NCI-H82 treated with DMSO at 0.1 percent for 48 hours (cell line): Measurements from ENCODE around the gene ADGRG6.
"Not testable (repeated sequence)": the region's sequence is repeated elsewhere in the genome, so short reads cannot be mapped to it uniquely, and the experiment has no call there.

Experiments
- DNase-seq: peaks from one replicate; lab custom pipeline; 2025; ENCODE audit not compliant: unreplicated experiment; lab: John Stamatoyannopoulos, UW

ADGRG6 gene

DNA sequence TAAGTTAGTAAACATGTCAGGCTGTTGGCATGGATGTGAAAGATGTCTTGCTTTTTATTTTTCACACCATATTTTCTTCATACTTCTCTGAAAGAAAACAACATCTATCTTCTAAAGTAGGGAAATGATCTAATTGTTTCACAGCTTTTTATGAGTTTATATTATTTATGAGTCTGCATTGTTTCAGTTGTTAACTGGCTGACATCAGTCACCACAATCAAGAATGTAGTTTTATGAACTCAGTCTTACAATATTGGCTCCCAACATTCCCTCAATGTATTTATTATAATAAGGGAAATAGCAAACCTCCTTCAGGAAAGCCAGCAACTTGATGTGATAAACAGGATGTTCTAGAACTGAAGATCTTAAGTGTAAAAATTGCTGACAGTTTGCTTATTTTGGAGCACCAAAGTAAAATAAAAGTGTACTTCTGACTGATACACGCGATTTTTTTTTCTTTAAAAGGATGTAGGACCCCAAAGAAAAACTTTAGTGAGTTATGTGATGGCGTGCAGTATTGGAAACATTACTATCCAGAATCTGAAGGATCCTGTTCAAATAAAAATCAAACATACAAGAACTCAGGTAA, 106.0 kb downstream of the ADGRG6 start:
- no peak for DNase-seq

DNA sequence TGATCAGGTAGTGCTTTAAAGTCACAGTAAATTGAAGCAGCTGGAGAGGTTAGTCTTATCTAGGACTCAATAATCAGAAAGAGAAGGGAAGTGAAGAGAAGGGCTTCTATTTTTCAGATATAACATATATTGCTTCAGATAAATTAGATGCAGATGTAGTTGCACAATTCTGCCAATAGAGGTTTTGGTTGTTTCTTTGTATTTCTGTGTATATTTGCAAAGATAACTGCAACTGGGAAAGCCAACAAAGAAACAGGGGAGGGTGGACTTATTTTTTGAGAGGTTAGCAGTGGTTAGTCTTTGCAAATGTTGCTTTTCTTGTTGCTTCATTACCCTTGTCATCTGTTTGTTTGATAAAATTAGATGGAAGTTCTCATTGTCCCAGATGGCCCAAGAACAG, 106.6 kb downstream of the ADGRG6 start:
- DNase-seq: no peak

DNA sequence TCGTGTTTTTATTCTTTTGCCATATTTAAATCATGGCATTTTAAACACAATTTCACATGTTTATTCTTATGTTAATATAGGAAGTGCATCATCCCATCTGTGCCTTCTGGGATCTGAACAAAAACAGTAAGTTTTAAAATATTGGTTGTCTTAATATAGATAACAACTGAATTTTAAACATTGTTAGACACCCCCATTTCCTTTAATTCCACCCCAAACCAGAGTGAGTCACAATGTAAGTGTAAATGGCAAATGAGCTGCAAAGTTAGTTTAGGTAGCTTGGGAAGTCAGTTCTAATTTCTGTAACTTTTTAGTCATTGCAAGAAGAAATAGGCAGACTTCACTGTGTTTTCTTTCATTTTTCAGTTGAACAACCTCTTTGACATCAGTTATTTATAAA, 108.0 kb downstream of the ADGRG6 start:
- no peak for DNase-seq

- no peak for DNase-seq
These were observed 109.3 kb downstream of the ADGRG6 start for GRCh38 chr6:142411145-142411544.

DNA sequence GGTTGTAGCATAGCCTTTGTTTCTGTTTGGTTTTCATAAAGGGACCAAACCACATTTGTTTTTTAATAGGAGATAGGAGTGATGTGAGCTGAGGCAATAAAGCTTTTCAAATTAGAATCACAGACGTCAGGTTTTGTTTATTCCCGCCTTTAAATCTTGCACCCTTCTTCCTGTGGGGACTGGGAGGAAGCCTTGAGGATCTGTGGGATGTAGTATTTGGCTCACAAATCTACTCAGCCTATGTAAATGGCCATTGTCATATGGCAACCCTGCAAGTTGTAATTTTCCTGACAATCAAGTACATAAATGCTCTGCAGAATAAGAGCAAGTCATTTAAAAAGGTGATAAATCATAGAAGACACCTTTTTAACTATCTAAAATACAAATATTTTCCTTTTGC, 110.4 kb downstream of the ADGRG6 start:
- DNase-seq: no peak

GRCh38 chr6:142412658-142413057, 110.9 kb downstream of the ADGRG6 start:
- no peak for DNase-seq

GRCh38 chr6:142413111-142413510, 111.3 kb downstream of the ADGRG6 start:
- DNase-seq: no peak

DNA sequence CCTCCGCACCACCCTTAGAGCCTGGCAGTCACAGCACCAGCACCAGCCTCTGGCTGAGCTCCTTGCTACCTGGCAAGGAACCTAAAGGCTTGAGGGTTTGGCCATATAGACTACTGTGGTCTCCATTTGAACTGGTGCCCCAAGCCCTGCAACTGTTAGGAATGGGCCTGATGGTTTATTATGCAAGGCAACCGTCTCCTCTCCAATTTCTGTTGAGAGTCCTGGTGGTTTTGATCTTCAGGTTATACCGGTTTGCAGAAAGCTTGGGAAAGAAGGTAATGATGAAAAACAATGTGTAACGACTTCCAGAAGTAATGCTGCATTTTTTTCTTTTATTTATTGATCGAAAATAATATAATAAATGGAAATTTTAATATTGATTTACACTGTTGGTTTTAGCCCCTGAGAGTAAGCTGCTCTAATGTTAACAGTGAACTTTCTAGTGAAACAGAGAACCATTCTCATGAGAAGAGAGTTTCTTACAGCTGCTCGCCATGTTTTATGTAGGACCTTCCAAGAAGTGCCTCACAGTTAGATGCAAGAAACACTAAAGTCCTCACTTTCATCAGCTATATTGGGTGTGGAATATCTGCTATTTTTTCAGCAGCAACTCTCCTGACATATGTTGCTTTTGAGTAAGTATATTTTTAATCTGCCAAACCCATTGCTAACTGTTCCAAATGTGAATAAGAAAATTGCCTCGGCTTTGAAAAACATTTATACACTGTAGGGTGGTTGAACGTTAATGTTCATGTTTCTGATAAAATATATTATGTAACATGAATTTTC, 112.8 kb downstream of the ADGRG6 start:
- DNase-seq: no peak

DNA sequence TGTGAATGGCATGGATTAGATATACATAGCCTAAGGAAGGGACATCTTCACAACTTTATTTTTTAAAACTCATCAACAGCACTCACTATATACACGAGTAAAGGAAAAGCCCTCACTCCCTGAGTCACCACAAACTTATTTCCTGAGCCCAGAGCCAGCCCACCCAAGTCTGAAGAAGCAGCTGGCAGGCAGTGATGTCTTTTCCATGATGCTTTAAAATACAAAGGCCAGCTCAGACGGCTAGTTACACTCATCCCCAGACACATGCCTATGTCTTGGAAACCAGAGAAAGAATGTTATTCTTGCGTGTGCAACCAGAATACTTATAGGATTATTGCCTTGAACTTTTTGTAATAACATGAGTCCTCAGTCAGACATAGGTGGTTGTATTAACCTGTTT, 114.4 kb downstream of the ADGRG6 start:
- no peak for DNase-seq

DNA sequence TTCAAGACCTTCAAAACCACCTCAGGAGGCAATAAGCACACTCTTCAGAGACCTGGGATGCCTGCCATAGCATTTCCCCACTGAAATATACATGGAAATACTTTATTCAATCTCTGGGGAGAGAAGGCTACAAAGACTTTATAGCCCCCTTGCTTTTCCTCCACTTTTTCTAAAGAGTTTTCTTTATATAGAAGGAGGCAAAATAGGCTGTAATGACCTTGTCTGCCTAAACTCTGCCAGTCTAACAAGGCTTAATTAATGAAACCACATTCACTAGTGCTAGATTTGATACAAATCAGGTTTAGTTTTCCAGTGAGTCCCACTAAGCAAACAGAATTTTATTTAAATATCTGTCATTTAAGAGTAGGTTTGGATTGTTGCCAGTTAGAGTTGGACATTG, 114.9 kb downstream of the ADGRG6 start:
- DNase-seq: no peak

DNA sequence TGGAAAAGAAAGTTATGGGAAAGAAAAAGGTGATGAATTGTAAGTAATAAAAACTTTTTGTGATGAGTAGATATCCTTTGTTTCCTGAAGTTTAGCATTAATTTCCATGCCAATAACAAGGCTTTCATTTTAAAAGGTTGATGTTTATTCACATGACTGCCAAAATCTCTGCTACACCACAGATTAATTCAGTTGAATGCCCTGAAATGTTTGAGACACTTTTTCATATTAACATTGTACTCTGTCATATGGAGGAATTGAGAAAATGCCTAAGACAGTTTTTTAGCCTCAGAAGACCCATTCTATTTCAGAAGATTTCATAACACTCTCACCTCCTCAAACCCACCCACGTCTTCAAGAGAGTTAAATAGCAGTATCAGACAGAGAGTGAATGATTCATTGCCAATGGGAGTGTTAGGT, 115.5 kb downstream of the ADGRG6 start:
- DNase-seq: no peak

DNA sequence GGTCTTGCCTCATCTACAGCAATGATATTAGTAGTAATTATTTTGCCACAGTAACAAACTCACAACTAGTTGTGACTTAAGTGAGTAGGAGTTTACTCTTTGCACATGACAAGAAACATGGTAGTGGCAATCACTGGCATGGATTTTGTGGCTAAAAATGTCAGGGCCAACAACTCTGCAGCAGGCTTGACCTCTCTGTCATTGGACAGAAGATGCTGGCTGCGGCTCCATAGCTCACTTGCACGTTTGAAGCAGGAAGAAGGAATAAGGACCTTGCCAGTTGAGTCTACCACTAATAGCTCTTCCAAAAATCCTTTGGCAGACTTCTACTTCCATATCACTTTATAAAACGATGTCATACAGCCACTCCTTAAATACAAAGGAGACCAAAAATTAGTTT, 117.3 kb downstream of the ADGRG6 start:
- DNase-seq: no peak

DNA sequence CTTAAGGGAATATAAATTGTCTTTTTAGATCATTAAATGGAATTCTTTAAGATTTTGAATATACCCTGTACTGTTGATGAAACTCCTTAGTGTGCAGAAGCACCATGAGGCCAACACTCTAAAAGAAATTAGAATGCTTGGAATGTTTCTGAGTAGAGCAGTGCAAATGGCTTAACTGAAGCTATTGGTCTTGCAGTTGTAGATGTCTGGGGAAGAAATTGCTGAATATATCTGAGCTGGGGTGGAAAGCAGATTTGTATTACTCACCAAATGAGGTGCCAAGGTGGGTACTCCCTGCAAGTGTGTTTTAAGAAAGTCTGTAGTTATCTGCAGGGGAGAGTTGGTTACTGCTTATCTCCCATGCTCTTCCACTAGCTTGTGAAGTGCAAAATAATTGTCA, 119.0 kb downstream of the ADGRG6 start:
- no peak for DNase-seq

DNA sequence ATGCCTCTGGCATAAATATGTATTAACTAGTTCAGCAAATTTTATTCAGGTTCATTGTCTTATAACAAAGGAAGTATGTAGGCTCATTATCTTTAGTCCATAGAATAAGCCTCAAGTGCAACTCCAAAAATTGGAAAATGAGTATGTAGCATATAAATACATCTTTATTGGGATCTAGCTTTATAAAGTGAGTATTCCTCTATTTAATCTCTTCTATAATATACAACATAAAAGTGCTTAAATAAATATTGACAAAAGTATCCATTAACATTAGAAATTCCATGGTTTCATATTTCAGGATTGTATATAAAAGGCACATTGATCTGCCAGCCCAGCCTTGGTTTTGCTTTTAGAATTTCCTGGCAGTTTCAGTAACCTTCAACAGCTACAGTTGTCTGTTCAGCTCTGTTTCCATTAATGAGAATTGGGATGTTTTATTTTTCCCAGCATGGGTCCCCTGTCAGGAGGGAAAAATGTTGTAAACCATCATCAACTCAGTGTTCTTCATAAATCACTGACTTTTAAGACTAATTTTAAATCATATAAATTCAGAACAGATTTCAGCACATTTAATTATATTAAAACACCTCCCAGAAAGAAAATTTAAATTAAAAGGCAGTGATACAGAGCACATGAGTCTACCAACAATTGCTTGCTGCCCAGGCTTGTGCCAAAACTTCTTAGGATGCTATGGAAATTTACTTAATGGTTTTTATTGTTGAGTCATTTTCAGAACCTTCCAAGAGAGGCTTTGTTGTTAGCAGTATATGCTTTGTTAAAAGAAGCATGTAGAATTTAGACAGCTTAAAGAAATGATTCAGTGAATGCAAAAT, 119.7 kb downstream of the ADGRG6 start:
- DNase-seq: no peak

GRCh38 chr6:142426444-142427132, 124.8 kb downstream of the ADGRG6 start:
- DNase-seq: not testable (repeated sequence)

DNA sequence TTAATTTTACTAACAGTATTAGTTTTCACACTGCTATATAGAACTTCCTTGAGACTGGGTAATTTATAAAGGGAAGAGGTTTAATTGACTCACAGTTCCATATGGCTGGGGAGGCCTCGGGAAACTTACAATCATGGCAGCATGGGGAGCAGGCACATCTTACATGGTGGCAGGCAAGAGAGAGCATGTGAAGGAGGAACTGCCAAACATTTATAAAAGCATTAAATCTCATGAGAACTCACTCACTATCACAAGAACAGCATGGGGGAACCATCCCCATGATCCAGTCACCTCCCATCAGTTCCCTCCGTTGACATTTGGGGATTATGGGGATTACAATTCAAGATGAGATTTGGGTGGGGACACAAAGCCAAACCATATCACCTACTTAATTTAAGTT, 126.7 kb downstream of the ADGRG6 start:
- not testable (repeated sequence) for DNase-seq

DNA sequence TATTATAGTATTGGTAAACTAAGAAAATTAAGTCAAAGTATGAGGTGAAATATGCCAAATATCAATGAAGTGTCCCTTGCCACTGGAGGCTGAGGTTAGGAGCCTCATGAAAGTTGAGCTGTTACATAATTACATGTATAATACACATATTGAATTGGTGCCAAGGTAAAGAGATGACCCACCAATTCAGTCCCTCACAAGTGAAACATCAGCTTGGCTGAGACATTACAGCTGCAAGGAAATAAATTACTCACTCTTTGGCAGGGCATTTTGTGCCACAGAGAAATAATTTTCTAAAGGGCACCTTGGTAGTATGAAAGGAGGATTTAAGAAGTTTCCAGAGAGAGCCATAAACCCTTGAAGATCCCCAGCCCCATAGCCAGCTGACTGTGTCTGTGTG, 127.4 kb downstream of the ADGRG6 start:
- DNase-seq: no peak

DNA sequence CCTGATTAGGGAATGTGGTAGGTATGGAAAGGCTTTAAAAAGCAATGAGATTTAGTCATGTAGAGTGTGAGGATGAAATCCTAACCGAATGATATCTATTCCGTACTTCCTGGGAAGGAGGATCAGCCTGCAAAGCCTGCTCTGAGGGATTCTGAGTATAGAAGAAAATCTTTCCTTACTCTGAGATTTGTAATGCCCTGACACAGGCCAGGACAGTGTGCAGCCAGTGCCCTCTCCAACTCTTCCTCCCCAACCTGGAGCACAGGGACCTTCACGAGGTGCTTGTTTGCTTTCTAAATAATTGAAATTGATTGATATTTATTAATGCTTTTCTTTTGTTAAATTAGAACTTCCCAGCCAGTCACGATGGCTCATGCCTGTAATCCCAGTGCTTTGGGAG, 131.6 kb downstream of the ADGRG6 start:
- DNase-seq: no peak

- DNase-seq: no peak
These were observed 137.1 kb downstream of the ADGRG6 start for GRCh38 chr6:142438898-142439297.

DNA sequence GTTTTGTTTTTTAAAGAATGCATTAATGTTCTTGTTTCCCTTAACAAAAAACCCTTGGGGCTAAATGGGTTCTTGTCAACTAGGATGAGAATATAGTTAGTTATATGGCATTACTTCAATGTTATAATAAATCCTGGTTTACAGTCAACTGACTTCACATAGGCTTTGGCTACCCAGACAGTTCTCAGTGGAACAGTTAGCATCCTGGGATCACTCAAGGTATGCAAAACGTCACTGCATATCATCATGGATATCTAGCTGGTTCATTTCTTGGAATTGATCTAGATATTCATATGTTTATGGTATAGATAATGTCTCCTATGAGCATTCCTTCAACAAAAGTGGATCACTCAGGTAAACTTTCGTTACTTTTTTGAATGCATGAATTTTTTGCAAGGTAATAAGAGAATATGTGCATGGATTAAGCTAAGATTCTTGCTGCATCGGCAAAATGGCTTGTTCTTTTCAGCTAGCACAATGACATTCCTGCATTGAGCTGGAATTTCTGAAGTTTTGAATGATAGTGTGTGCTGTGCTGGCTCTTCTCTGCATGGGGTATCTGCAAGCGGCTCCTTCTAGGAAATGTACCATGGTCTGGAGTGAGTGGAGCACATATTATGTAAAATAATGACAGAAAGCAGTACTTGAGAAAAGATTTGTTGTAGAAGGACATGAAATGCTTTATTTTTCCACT, 138.9 kb downstream of the ADGRG6 start:
- no peak for DNase-seq

DNA sequence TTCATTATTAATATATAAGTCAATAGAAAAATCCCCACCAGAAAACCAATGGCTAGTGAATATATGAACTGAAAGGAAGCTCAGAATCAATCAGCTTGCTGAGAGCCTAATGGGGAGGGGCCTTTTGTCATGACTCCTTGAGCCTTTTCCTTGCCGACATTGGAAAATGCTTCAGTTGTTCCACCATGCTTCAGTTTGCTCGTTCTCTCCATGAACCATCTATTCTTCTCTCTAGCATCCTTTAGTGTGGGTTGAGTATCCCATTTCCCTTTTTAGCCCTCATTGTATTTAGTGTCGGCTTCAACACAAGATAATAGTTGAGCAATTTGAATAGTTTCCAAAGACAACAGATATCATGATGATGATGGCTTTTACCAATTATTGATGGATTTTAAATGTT, 139.9 kb downstream of the ADGRG6 start:
- DNase-seq: no peak
